ENCODE results near the gene CIZ1. TPM values are rescaled to one million over a fixed set of nuclear protein-coding genes. Genes with fewer than 3 reads are reported as not detected.
"Not testable (repeated sequence)": the region's sequence is repeated elsewhere in the genome, so short reads cannot be mapped to it uniquely, and the experiment has no call there.

CIZ1 gene
- 101 TPM for total RNA-seq

GRCh38 chr9:128191406-128192046 is at the start of gene CIZ1:
CIZ1 (minus strand) TSS chr9:128191572; CDS start chr9:128190857, 715 bp downstream.
- intact Hi-C loops (cut with DNase I): no loop called here
- no peaks in the 10 kb centered on the region for H3K27me3 ChIP-seq
- H3K27ac ChIP-seq: peak within 1 kb of the TSS; percentile 93
- no peaks in the 10 kb centered on the region for H3K9me3 ChIP-seq
- H3K4me1 ChIP-seq: peaks cover 36% of the 10 kb centered on the region
- H3K4me3 ChIP-seq: peak within 1 kb of the TSS; percentile 80 to 82
- DNase-seq (ENCODE audit: extremely low spot score in 2 of 2): no peak
- TF ChIP-seq POLR2A (IDR thresholded peaks at IDR 0.05) (peak in 1 of 2 donors; percentile 9), CTCF (IDR thresholded peaks at IDR 0.05) (peak; percentile 43 to 73 (median 62)), POLR2AphosphoS5 (IDR thresholded peaks at IDR 0.05; ENCODE audit: insufficient read depth in 1 of 2, low read depth in 1 of 2) (peak in 1 of 2 donors; percentile 67)
- H3K36me3 ChIP-seq: peaks cover 0 to 11% of the 10 kb centered on the region in 2 donors

- no peak overlapping the region for H3K4me3 ChIP-seq
- peak overlapping the region; percentile 71 for H3K27ac ChIP-seq
- no peaks in the 10 kb centered on the region for H3K4me1 ChIP-seq
- intact Hi-C loops (cut with DNase I): no loop called here
- no peaks in the 10 kb centered on the region for H3K9me3 ChIP-seq
- no peaks in the 10 kb centered on the region for H3K27me3 ChIP-seq
- DNase-seq (ENCODE audit: extremely low spot score in 2 of 2): no peak
- H3K36me3 ChIP-seq: no peaks in the 10 kb centered on the region
- TF ChIP-seq POLR2A (IDR thresholded peaks at IDR 0.05) (no peak), POLR2AphosphoS5 (IDR thresholded peaks at IDR 0.05; ENCODE audit: insufficient read depth in 1 of 2, low read depth in 1 of 2) (no peak), CTCF (IDR thresholded peaks at IDR 0.05) (no peak)
Measured at GRCh38 chr9:128233817-128234406, 42.5 kb upstream of the CIZ1 start.

- no peak for DNase-seq (ENCODE audit: extremely low spot score in 2 of 2)
- Histone ChIP-seq H3K4me1 (no peaks in the 10 kb centered on the region), H3K9me3 (no peaks in the 10 kb centered on the region), H3K27me3 (no peaks in the 10 kb centered on the region), H3K36me3 (no peaks in the 10 kb centered on the region), H3K27ac (peak overlapping the region; percentile 71), H3K4me3 (no peak overlapping the region)
- intact Hi-C loops (cut with DNase I): no loop called here
- TF ChIP-seq CTCF (IDR thresholded peaks at IDR 0.05) (no peak), POLR2A (IDR thresholded peaks at IDR 0.05) (no peak), POLR2AphosphoS5 (IDR thresholded peaks at IDR 0.05; ENCODE audit: insufficient read depth in 1 of 2, low read depth in 1 of 2) (peak in 1 of 2 donors; percentile 5)
Measured at GRCh38 chr9:128232528-128233428, 41.4 kb upstream of the CIZ1 start.

GRCh38 chr9:128231638-128232527 is 40.5 kb upstream of the CIZ1 start:
- intact Hi-C loops (cut with DNase I): no loop called here
- no peaks in the 10 kb centered on the region for H3K4me1 ChIP-seq
- DNase-seq (ENCODE audit: extremely low spot score in 2 of 2): no peak
- peak overlapping the region; percentile 71 for H3K27ac ChIP-seq
- no peaks in the 10 kb centered on the region for H3K36me3 ChIP-seq
- H3K9me3 ChIP-seq: no peaks in the 10 kb centered on the region
- no peak overlapping the region for H3K4me3 ChIP-seq
- TF ChIP-seq POLR2AphosphoS5 (IDR thresholded peaks at IDR 0.05; ENCODE audit: insufficient read depth in 1 of 2, low read depth in 1 of 2) (peak in 1 of 2 donors; percentile 32), CTCF (IDR thresholded peaks at IDR 0.05) (no peak)
- no peaks in the 10 kb centered on the region for H3K27me3 ChIP-seq

GRCh38 chr9:128230897-128231296 is 39.5 kb upstream of the CIZ1 start:
- DNase-seq (ENCODE audit: extremely low spot score in 2 of 2); H3K36me3 ChIP-seq; intact Hi-C loops (cut with DNase I); H3K27me3 ChIP-seq; H3K4me1 ChIP-seq; H3K9me3 ChIP-seq; H3K4me3 ChIP-seq: not testable (repeated sequence)
- H3K27ac ChIP-seq: peak overlapping the region; percentile 71

All from vagina (tissue), 2 donors.